Lung (tissue), 12 donors: ENCODE results near the gene GRID1. TPM values are rescaled to one million over a fixed set of nuclear protein-coding genes. Genes with fewer than 3 reads are reported as not detected.

Source experiments
- ATAC-seq: fragments of 200-7000 bp; cut with Tn5 transposase; one replicate; pipeline ENCODE4 v1.9.1; 2020; ENCODE audit warnings: moderate number of reproducible peaks; ENCODE audit not compliant: insufficient read depth, low FRiP score
- DNase-seq, 3 donors: peaks; one replicate each; pipeline ENCODE4 v3.0.0-alpha.2; 2013 to 2017
- H3K27ac ChIP-seq, 2 donors: one replicate each; pipeline ENCODE4 v1.5.1; 2013; ENCODE audit warnings: mild to moderate bottlenecking in 2 of 2, moderate library complexity in 2 of 2, control low read depth in 1 of 2, inconsistent platforms in 1 of 2, low read depth in 1 of 2, low read length in 1 of 2
- H3K27me3 ChIP-seq, 3 donors: one replicate each; pipeline ENCODE4 v1.5.1; 2013; ENCODE audit warnings: low read length in 2 of 3; ENCODE audit not compliant: control insufficient read depth in 3 of 3, insufficient read depth in 3 of 3
- H3K36me3 ChIP-seq, 4 donors: one replicate each; pipeline ENCODE4 v1.5.1; 2013; ENCODE audit warnings: low read length in 4 of 4, mild to moderate bottlenecking in 1 of 4, moderate library complexity in 1 of 4; ENCODE audit not compliant: control insufficient read depth in 4 of 4, insufficient read depth in 4 of 4
- H3K4me1 ChIP-seq, 5 donors: one replicate each; pipeline ENCODE4 v1.5.1; 2013; ENCODE audit warnings: low read length in 5 of 5, mild to moderate bottlenecking in 2 of 5, moderate library complexity in 1 of 5; ENCODE audit not compliant: control insufficient read depth in 5 of 5, insufficient read depth in 5 of 5
- H3K4me3 ChIP-seq: one replicate; pipeline ENCODE4 v1.5.1; 2013; ENCODE audit warnings: mild to moderate bottlenecking, control low read depth, moderate library complexity
- H3K9ac ChIP-seq, 2 donors: one replicate each; pipeline ENCODE4 v1.5.1; 2013; ENCODE audit warnings: low read length in 2 of 2, control low read depth in 1 of 2; ENCODE audit not compliant: insufficient read depth in 1 of 2
- H3K9me3 ChIP-seq, 4 donors: one replicate each; pipeline ENCODE4 v1.5.1; 2013; ENCODE audit warnings: low read length in 3 of 4, mild to moderate bottlenecking in 1 of 4, moderate library complexity in 1 of 4; ENCODE audit not compliant: control insufficient read depth in 4 of 4, insufficient read depth in 3 of 4
- WGBS, 2 donors: extraction: QIAGEN DNeasy Blood & Tissue Kit; methylation state at CpG; one replicate each; pipeline ENCODE4 v1.1.7; 2013; 5-methylcytosine and 5-hydroxymethylcytosine counted together
- polyA plus RNA-seq, 2 donors: library from polyadenylated mRNA; stranded (reverse); fragments of 200-250 nt; gene quantifications; one replicate each; pipeline ENCODE4 v1.2.1, GENCODE V29; 2013
- total RNA-seq, 2 donors: library from RNA; depleted of rRNA in 1 of 2; stranded (reverse); fragments of >200 nt in 1 of 2; gene quantifications; one replicate each; pipeline ENCODE4 v1.2.1, GENCODE V29; 2014 to 2021
- TF ChIP-seq, protein P1 (sequence below): IDR thresholded peaks from 2 replicates; pipeline ENCODE4 v1.5.1; 2012; ENCODE audit warnings: mild to moderate bottlenecking; ENCODE audit errors: control extremely low read depth, extremely low read depth
- donor health status: control.
- donor health status: control.
- donor health status: Bipolar disorder and iron deficiency.
- donor health status: healthy.
- donor health status: DM: yes; HTN: yes; CAD: no.

The GRID1 gene
- total and polyA plus RNA-seq, 4 donors = 1.1 to 3.6 (median 2.2) TPM

DNA sequence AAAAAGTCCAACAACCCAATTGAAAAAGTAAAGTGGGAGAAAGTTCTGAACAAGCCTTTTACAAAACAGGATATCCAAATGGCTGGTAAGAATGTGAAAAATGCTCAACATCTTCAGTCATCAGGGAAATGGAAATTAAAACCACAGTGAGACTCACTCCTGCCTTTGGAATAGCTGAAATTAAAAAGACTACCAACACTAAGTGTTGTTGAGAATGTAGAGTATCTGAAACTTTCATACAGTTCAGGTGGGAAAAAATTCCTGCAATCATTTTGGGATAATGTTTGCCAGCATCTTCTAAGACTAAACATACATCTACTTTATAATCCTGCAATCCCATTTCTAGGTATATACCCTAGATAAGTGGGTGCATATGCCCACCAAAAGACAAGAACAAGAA, 395.1 kb downstream of the GRID1 start:
- Histone ChIP-seq H3K36me3 (no peaks in the 10 kb centered on the region), H3K9ac (no peak overlapping the region), H3K27ac (no peak overlapping the region), H3K4me1 (no peaks in the 10 kb centered on the region), H3K4me3 (no peak overlapping the region), H3K9me3 (no peaks in the 10 kb centered on the region), H3K27me3 (no peaks in the 10 kb centered on the region)
- ATAC-seq (no peak), DNase-seq (no peak)
- TF ChIP-seq, protein P1, sequence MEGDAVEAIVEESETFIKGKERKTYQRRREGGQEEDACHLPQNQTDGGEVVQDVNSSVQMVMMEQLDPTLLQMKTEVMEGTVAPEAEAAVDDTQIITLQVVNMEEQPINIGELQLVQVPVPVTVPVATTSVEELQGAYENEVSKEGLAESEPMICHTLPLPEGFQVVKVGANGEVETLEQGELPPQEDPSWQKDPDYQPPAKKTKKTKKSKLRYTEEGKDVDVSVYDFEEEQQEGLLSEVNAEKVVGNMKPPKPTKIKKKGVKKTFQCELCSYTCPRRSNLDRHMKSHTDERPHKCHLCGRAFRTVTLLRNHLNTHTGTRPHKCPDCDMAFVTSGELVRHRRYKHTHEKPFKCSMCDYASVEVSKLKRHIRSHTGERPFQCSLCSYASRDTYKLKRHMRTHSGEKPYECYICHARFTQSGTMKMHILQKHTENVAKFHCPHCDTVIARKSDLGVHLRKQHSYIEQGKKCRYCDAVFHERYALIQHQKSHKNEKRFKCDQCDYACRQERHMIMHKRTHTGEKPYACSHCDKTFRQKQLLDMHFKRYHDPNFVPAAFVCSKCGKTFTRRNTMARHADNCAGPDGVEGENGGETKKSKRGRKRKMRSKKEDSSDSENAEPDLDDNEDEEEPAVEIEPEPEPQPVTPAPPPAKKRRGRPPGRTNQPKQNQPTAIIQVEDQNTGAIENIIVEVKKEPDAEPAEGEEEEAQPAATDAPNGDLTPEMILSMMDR = no peak

DNA sequence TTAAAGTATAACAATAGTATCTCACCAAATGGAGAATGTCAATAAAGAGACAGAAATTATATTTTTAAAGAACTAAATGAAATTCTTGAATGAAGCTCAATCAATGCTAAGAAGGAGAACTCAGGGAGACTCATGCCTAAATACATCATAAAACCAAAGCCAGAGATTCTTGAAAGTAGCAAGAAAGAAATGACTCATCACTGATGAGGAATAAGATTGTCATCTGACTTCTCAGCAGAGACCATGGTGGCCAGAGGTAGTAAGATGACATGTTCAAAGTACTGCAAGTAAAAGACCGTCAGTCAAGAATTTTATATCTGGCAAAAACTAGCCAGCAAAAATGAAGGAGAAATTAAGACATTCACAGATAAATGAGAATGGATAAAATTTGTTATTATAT, 399.0 kb downstream of the GRID1 start:
- no peak for ATAC-seq

DNA sequence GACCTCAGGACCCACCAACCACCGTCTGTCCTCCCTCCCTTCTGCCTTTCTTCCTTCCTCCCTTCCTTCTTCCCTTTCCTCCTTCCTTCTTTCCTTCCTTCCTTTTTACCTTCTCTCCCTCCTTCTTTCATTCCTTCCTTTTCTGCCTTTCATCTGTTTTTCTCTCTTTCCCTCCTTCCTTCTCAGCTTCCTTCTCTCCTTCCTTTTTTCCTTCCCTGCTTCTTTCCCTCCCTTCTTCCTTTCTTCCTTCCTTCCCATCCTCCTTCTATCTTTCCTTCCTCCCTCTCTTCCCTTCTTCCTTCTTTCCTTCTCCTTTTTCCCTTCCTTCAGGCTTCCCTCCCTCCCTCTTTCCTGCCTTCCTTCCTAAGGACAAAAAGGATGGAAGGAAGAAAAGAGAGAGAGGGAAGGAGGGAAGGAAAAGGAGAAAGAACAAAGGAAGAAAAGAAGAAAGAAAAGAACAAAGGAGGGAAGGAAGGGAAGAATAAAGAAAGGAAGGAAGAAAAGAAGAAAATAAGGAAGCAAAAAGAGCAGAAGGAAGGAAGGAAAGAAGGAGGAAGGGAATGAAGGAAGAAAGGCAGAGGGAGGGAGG, 405.0 kb downstream of the GRID1 start:
- Histone ChIP-seq H3K27ac (no peak overlapping the region), H3K27me3 (no peaks in the 10 kb centered on the region), H3K9ac (no peak overlapping the region), H3K9me3 (peaks cover 0 to 8% (median 0%) of the 10 kb centered on the region in 4 donors), H3K4me3 (no peak overlapping the region), H3K36me3 (no peaks in the 10 kb centered on the region), H3K4me1 (no peaks in the 10 kb centered on the region)
- ATAC-seq = no peak
- TF ChIP-seq, protein P1 = no peak
- no peak for DNase-seq
- 42 to 75% methylated on average over 1 of the region's 1 CpG for WGBS, 2 donors

More for the DNA sequence above, 399.0 kb downstream of the GRID1 start:
- no peaks in the 10 kb centered on the region for H3K36me3 ChIP-seq
- no peak for DNase-seq
- H3K27ac ChIP-seq = no peak overlapping the region
- 86 to 91% methylated on average over 1 of the region's 1 CpG for WGBS, 2 donors
- no peaks in the 10 kb centered on the region for H3K27me3 ChIP-seq
- H3K4me1 ChIP-seq = no peaks in the 10 kb centered on the region
- TF ChIP-seq, protein P1 = no peak
- no peak overlapping the region for H3K4me3 ChIP-seq
- H3K9me3 ChIP-seq = no peaks in the 10 kb centered on the region
- no peak overlapping the region for H3K9ac ChIP-seq

DNA sequence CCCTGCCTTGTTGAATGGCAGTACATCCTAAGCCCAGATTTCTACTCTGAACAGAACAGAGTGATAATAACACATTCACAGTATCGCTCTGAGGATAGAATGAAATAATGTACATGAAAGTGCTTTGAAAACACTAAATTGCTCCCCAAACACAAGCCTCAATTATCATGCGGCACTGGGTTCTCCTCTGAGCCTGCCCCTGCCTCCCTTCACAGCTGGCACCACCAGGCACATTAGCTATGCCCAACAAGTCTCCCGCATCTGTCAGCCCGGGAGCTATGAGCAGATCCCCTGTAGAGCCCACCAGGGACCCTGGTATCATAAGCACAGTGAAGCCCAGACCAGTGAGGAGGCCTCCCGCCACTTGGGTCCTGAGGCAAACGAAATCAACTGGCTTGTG, 405.5 kb downstream of the GRID1 start:
- DNase-seq (no peak), ATAC-seq (no peak)
- H3K4me3 ChIP-seq = no peak overlapping the region
- no peaks in the 10 kb centered on the region for H3K4me1 ChIP-seq
- H3K27ac ChIP-seq = no peak overlapping the region
- H3K36me3 ChIP-seq = no peaks in the 10 kb centered on the region
- H3K9ac ChIP-seq = no peak overlapping the region
- no peaks in the 10 kb centered on the region for H3K27me3 ChIP-seq
- H3K9me3 ChIP-seq = peaks cover 0 to 8% (median 0%) of the 10 kb centered on the region in 4 donors
- TF ChIP-seq, protein P1 = no peak
- WGBS, 2 donors = 87 to 91% methylated on average over 6 of the region's 6 CpGs
